HG03039 (cell line): Measurements from ENCODE around the gene GNS.
A peak's percentile ranks its signal among the peaks of the same experiment; 100 is the strongest.
"Not testable (repeated sequence)": the region's sequence is repeated elsewhere in the genome, so short reads cannot be mapped to it uniquely, and the experiment has no call there.

Experiments used
- ATAC-seq: cut with Tn5 transposase; IDR thresholded peaks from one replicate; pipeline ENCODE4 v1.9.1; 2021; ENCODE audit warnings: mild to moderate bottlenecking, moderate library complexity; ENCODE audit not compliant: unreplicated experiment

GNS gene

GRCh38 chr12:64699504-64700115 lies 59.6 kb downstream of the GNS start:
- ATAC-seq: no peak

GRCh38 chr12:64696080-64696741 lies 63.0 kb downstream of the GNS start:
- ATAC-seq: no peak

- no peak for ATAC-seq
These were observed 63.7 kb downstream of the GNS start for GRCh38 chr12:64695550-64695949.

GRCh38 chr12:64694130-64695040 lies 64.8 kb downstream of the GNS start:
- no peak for ATAC-seq

GRCh38 chr12:64691795-64692583 lies 67.2 kb downstream of the GNS start:
- ATAC-seq: no peak

- no peak for ATAC-seq
These were observed 67.9 kb downstream of the GNS start for GRCh38 chr12:64691227-64691794.

GRCh38 chr12:64690236-64690635 lies 69.0 kb downstream of the GNS start:
- ATAC-seq: not testable (repeated sequence)

- no peak for ATAC-seq
These were observed 70.5 kb downstream of the GNS start for GRCh38 chr12:64688715-64689114.

- ATAC-seq: no peak
These were observed 71.0 kb downstream of the GNS start for GRCh38 chr12:64688219-64688618.

GRCh38 chr12:64687816-64688215 lies 71.4 kb downstream of the GNS start:
- no peak for ATAC-seq

GRCh38 chr12:64685605-64686004 lies 73.6 kb downstream of the GNS start:
- ATAC-seq: no peak

GRCh38 chr12:64685050-64685449 lies 74.2 kb downstream of the GNS start:
- ATAC-seq: no peak

- ATAC-seq: no peak
These were observed 75.2 kb downstream of the GNS start for GRCh38 chr12:64683816-64684543.

- no peak for ATAC-seq
These were observed 76.5 kb downstream of the GNS start for GRCh38 chr12:64682572-64683277.

- no peak for ATAC-seq
These were observed 77.8 kb downstream of the GNS start for GRCh38 chr12:64681200-64682052.

- no peak for ATAC-seq
These were observed 79.0 kb downstream of the GNS start for GRCh38 chr12:64680235-64680634.

GRCh38 chr12:64679487-64680001 lies 79.7 kb downstream of the GNS start:
- peak; percentile 52 for ATAC-seq

- no peak for ATAC-seq
These were observed 80.4 kb downstream of the GNS start for GRCh38 chr12:64678835-64679234.
